ENCODE measurements around the gene PARD3. TPM values are rescaled to one million over a fixed set of nuclear protein-coding genes. Genes with fewer than 3 reads are reported as not detected.

Gene PARD3
- total RNA-seq, 1 experiment from 2014 or later, result 46.3 TPM

DNA sequence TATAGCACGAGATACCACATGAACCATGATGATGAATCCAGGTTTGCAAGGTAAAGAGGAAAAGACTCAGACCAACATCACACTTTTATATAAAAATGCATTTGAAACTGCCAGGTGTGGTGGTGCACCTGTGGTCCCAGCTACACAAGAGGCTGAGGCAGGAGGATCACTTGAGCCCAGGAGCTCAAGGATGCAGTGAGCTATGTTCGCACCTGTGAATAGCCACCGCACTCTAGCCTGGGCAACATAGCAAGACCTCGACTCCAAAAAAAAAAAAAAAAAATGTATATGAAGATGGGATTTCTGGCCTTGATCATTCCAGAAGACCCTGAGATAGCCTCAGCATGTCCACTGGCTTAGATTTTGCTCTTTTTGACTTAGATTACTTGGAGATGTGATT is 161.6 kb downstream of the PARD3 start (continued):
- TF ChIP-seq, protein P1, sequence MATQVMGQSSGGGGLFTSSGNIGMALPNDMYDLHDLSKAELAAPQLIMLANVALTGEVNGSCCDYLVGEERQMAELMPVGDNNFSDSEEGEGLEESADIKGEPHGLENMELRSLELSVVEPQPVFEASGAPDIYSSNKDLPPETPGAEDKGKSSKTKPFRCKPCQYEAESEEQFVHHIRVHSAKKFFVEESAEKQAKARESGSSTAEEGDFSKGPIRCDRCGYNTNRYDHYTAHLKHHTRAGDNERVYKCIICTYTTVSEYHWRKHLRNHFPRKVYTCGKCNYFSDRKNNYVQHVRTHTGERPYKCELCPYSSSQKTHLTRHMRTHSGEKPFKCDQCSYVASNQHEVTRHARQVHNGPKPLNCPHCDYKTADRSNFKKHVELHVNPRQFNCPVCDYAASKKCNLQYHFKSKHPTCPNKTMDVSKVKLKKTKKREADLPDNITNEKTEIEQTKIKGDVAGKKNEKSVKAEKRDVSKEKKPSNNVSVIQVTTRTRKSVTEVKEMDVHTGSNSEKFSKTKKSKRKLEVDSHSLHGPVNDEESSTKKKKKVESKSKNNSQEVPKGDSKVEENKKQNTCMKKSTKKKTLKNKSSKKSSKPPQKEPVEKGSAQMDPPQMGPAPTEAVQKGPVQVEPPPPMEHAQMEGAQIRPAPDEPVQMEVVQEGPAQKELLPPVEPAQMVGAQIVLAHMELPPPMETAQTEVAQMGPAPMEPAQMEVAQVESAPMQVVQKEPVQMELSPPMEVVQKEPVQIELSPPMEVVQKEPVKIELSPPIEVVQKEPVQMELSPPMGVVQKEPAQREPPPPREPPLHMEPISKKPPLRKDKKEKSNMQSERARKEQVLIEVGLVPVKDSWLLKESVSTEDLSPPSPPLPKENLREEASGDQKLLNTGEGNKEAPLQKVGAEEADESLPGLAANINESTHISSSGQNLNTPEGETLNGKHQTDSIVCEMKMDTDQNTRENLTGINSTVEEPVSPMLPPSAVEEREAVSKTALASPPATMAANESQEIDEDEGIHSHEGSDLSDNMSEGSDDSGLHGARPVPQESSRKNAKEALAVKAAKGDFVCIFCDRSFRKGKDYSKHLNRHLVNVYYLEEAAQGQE (IDR thresholded peaks at IDR 0.05; ENCODE audit: low read depth), result no peak
- TF ChIP-seq ZNF274 (IDR thresholded peaks at IDR 0.05; ENCODE audit: low read depth, low read length), result no peak

DNA sequence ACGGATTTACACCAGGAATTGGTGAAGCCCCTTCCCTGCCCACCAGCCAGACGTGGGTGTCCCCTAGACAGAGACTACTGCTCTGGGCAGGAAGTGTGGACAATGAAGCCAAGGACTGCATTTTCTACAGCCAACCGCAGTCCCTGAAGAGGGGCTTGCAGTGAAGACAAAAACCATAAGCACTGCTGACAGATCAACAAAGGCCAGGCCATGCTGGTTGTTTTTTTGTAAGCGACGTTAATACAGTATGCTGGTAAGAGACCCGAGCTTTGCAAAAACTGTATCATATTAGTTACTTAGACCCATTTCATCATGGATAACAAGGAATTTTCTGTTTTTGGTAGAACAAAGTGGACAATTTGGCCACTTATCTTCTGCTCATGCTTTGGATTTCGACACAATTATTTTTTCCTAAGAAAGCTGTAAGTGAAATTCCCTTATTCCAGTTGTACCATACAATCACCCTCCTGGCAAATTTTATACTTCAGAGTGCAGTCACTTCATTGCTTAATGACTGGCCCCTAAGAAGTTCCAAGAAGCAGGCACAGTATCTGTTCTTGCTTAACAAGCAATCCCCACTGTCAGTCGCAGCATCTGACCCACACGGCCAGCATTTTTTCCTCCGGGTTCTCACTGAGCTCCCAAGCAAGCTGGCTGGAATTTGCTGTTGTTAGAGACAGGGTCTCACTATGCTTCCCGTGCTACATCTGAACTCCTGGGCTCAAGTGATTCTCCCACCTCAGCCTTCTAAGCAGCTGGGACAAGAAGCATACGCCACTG is 163.5 kb downstream of the PARD3 start:
- ChIA-PET RAD21 (ENCODE audit: low non-redundant PET in 1 of 2, low total read pairs in 2 of 2, uncharacterized antibody in 2 of 2, unreplicated experiment in 2 of 2) (no interaction called here), CTCF (no interaction called here), POLR2A (no interaction called here)
- H3K4me1 ChIP-seq (ENCODE audit: control insufficient read depth in 1 of 2, insufficient read depth in 2 of 2, low read length in 2 of 2), result peaks cover 2 to 7% of the 10 kb centered on the region in 2 experiments; a peak in 1 of 4 replicates
- no peaks in the 10 kb centered on the region for H3K36me3 ChIP-seq (ENCODE audit: control insufficient read depth in 1 of 2, insufficient read depth in 2 of 2, low read length in 2 of 2)
- no peaks in the 10 kb centered on the region for H3K27me3 ChIP-seq (ENCODE audit: insufficient read depth, low read length)
- H3K79me2 ChIP-seq (ENCODE audit: insufficient read depth, low read length), result peaks cover 43% of the 10 kb centered on the region
- H3K9me3 ChIP-seq (ENCODE audit: control insufficient read depth in 1 of 2, insufficient read depth in 1 of 2, low read depth in 1 of 2, low read length in 2 of 2), result no peaks in the 10 kb centered on the region
- H2AFZ ChIP-seq (ENCODE audit: low read depth, low read length, poor library complexity, severe bottlenecking), result no peak overlapping the region
- no peak overlapping the region for H3K4me2 ChIP-seq (ENCODE audit: low read length)
- no peak for ATAC-seq
- no peak overlapping the region for H3K9ac ChIP-seq (ENCODE audit: low read length)
- 0 out of 2 replicates have a peak, but pooled peaks cover under 1% of the 10 kb centered on the region for H4K20me1 ChIP-seq (ENCODE audit: insufficient read depth)
- no peak overlapping the region for H3K27ac ChIP-seq (ENCODE audit: low read depth, low read length)
- no TSS peak for BruUV-seq (replicated peaks)
- no peaks in the 10 kb centered on the region for H3K9me2 ChIP-seq (ENCODE audit: insufficient read depth)
- no peak for DNase-seq (ENCODE audit: low read depth, low spot score)
- TF ChIP-seq EGR1 (IDR thresholded peaks at IDR 0.05; ENCODE audit: low read depth) (no peak), YY1 (IDR thresholded peaks at IDR 0.05; ENCODE audit: extremely low read depth, insufficient replicate concordance, low read depth, low read length) (no peak), ZNF274 (IDR thresholded peaks at IDR 0.05; ENCODE audit: low read depth, low read length) (no peak), SP1 (IDR thresholded peaks at IDR 0.05; ENCODE audit: low read depth) (no peak), FOSL1 (IDR thresholded peaks at IDR 0.05; ENCODE audit: low read depth) (no peak), POLR2A (IDR thresholded peaks at IDR 0.05; ENCODE audit: borderline replicate concordance, extremely low read depth, insufficient read depth, insufficient read length) (no peak), CEBPB (IDR thresholded peaks at IDR 0.05; ENCODE audit: low read depth) (no peak), EZH2phosphoT487 (IDR thresholded peaks at IDR 0.05; ENCODE audit: borderline replicate concordance) (no peak), RAD21 (IDR thresholded peaks at IDR 0.05; ENCODE audit: low read depth) (no peak), EZH2 (IDR thresholded peaks at IDR 0.05) (no peak), TCF7L2 (IDR thresholded peaks at IDR 0.05; ENCODE audit: borderline replicate concordance, extremely low read depth, insufficient read depth, insufficient read length) (no peak), SRF (IDR thresholded peaks at IDR 0.05; ENCODE audit: low read depth) (no peak), JUND (IDR thresholded peaks at IDR 0.05) (no peak), POLR2AphosphoS5 (IDR thresholded peaks at IDR 0.05; ENCODE audit: low read depth, low read length) (no peak), ATF3 (IDR thresholded peaks at IDR 0.05) (no peak)
- TF ChIP-seq, protein P1 (IDR thresholded peaks at IDR 0.05; ENCODE audit: low read depth), result no peak
- intact Hi-C loops (cut with micrococcal nuclease), result no loop called here
- no peak overlapping the region for H3K4me3 ChIP-seq (replicated peaks in 1 of 2; ENCODE audit: low read depth in 1 of 2, low read length in 2 of 2)

All from HCT116 (cell line).